Mucosa of descending colon (tissue), 3 donors: ENCODE results near the gene FAM174B. TPM values are rescaled to one million over a fixed set of nuclear protein-coding genes. Genes with fewer than 3 reads are reported as not detected.
A peak's percentile ranks its signal among the peaks of the same experiment; 100 is the strongest.

ENCODE experiments used
- ATAC-seq: fragments of 200-7000 bp; cut with Tn5 transposase; one replicate; pipeline ENCODE4 v1.9.1; 2020; ENCODE audit warnings: mild to moderate bottlenecking, moderate library complexity
- DNase-seq, 3 donors: peaks; one replicate each; pipeline ENCODE4 v3.0.0-alpha.2; 2020
- H3K36me3 ChIP-seq: fragments of 200-600 bp; one replicate; pipeline ENCODE4 v1.8.0; 2021; ENCODE audit warnings: low read depth, mild to moderate bottlenecking
- H3K4me1 ChIP-seq: fragments of 200-600 bp; one replicate; pipeline ENCODE4 v1.8.0; 2021; ENCODE audit warnings: low read depth, mild to moderate bottlenecking
- H3K4me3 ChIP-seq: fragments of 200-600 bp; one replicate; pipeline ENCODE4 v1.8.0; 2021; ENCODE audit warnings: mild to moderate bottlenecking
- H3K9me3 ChIP-seq: fragments of 200-600 bp; one replicate; pipeline ENCODE4 v1.8.0; 2021; ENCODE audit warnings: mild to moderate bottlenecking
- CTCF ChIP-seq: fragments of 200-600 bp; IDR thresholded peaks from one replicate; pipeline ENCODE4 v1.8.0; 2022; ENCODE audit warnings: antibody characterized with exemption, mild to moderate bottlenecking
- intact Hi-C, 2 donors: fragments of 100-400 bp; cut with DNase I in 1 of 2; cut with micrococcal nuclease in 1 of 2; formaldehyde crosslinking; loops; one replicate each; pipeline versions ENCODE4 v1.11.0 to v1.11.1; 2022; cut with DNase I, micrococcal nuclease
- total RNA-seq, 3 donors: library from RNA; stranded (reverse); fragmentation: NEBNext Ultra II Directional in 2 of 3; extraction: Animal tissue kit (Norgen Biotek cat#: 25700) in 2 of 3; gene quantifications; one replicate each; pipeline versions ENCODE4 v1.2.1 to v1.2.4, GENCODE V29; 2021 to 2023
- donor health status: DM: no; HTN: no; CAD: no; lungs with moderate emphysema.
- donor health status: DM: no; HTN: no; CAD: no.
- donor health status: DM: no; HTN: yes; CAD: no.

FAM174B gene
- total RNA-seq, 3 donors from 2014 or later, result 14.7 to 30.5 (median 28.5) TPM

- peak in 1 of 3 donors; percentile 63 for DNase-seq
- ATAC-seq, result peak; percentile 87
Measured at GRCh38 chr15:92653836-92654539, 1.6 kb downstream of the FAM174B start.

GRCh38 chr15:92653366-92653765 is 2.2 kb downstream of the FAM174B start:
- H3K9me3 ChIP-seq, result no peaks in the 10 kb centered on the region
- peaks cover 17% of the 10 kb centered on the region for H3K4me1 ChIP-seq
- no peak for ATAC-seq
- H3K36me3 ChIP-seq, result no peaks in the 10 kb centered on the region
- no peak overlapping the region for H3K4me3 ChIP-seq
- no peak for TF ChIP-seq CTCF
- DNase-seq, result no peak
- intact Hi-C loops, result no loop called here

More at GRCh38 chr15:92653836-92654539, 1.6 kb downstream of the FAM174B start:
- Histone ChIP-seq H3K4me1 (peaks cover 17% of the 10 kb centered on the region), H3K36me3 (no peaks in the 10 kb centered on the region), H3K9me3 (no peaks in the 10 kb centered on the region), H3K4me3 (no peak overlapping the region)
- TF ChIP-seq CTCF, result no peak
- intact Hi-C loops, result no loop called here

- Histone ChIP-seq H3K4me1 (peaks cover 17% of the 10 kb centered on the region), H3K9me3 (no peaks in the 10 kb centered on the region), H3K4me3 (no peak overlapping the region), H3K36me3 (no peaks in the 10 kb centered on the region)
- intact Hi-C loops, result no loop called here
- no peak for DNase-seq
- no peak for ATAC-seq
- no peak for TF ChIP-seq CTCF
Measured at GRCh38 chr15:92652576-92652966, 3.0 kb downstream of the FAM174B start.

- ATAC-seq (no peak), DNase-seq (no peak)
- no peaks in the 10 kb centered on the region for H3K36me3 ChIP-seq
- H3K4me3 ChIP-seq, result no peak overlapping the region
- peaks cover 17% of the 10 kb centered on the region for H3K4me1 ChIP-seq
- no peaks in the 10 kb centered on the region for H3K9me3 ChIP-seq
- no peak for TF ChIP-seq CTCF
- intact Hi-C loops, result no loop called here
Measured at GRCh38 chr15:92651877-92652575, 3.5 kb downstream of the FAM174B start.

- Histone ChIP-seq H3K4me1 (peaks cover 12% of the 10 kb centered on the region), H3K9me3 (no peaks in the 10 kb centered on the region), H3K36me3 (no peaks in the 10 kb centered on the region), H3K4me3 (no peak overlapping the region)
- no peak for TF ChIP-seq CTCF
- DNase-seq, result no peak
- no peak for ATAC-seq
- intact Hi-C loops, result no loop called here
Measured at GRCh38 chr15:92650966-92651365, 4.6 kb downstream of the FAM174B start.
